CD4-positive, CD25-positive, alpha-beta regulatory T cell (primary cell): ENCODE results near the gene EPX. TPM values are rescaled to one million over a fixed set of nuclear protein-coding genes. Genes with fewer than 3 reads are reported as not detected.
A peak's percentile ranks its signal among the peaks of the same experiment; 100 is the strongest.

ENCODE experiments used
- ATAC-seq, 2 donors: fragments of 150-1000 bp; cut with Tn5 transposase; one replicate each; pipeline ENCODE4 v1.10.0; 2021; ENCODE audit warnings: low read depth in 2 of 2, moderate number of reproducible peaks in 2 of 2, moderate library complexity in 1 of 2
- DNase-seq, 3 donors: peaks; one replicate each; pipeline versions ENCODE4 v3.0.0 to v3.0.0-alpha.2; 2012 to 2022; ENCODE audit warnings: mixed read lengths in 1 of 3
- H3K27ac ChIP-seq: one replicate; pipeline ENCODE4 v1.7.0; 2013; ENCODE audit warnings: mild to moderate bottlenecking, low read length; ENCODE audit not compliant: insufficient read depth, poor library complexity, severe bottlenecking
- H3K27me3 ChIP-seq: one replicate; pipeline ENCODE4 v1.7.0; 2013; ENCODE audit warnings: low read length; ENCODE audit not compliant: control insufficient read depth, insufficient read depth
- H3K36me3 ChIP-seq: one replicate; pipeline ENCODE4 v1.7.0; 2013; ENCODE audit warnings: mild to moderate bottlenecking, low read length, moderate library complexity; ENCODE audit not compliant: control insufficient read depth, insufficient read depth
- H3K4me1 ChIP-seq: 2 replicates; pipeline ENCODE4 v1.7.0; 2013; ENCODE audit warnings: mild to moderate bottlenecking, low read length; ENCODE audit not compliant: insufficient read depth, control insufficient read depth, poor library complexity, severe bottlenecking
- H3K4me3 ChIP-seq: one replicate; pipeline ENCODE4 v1.7.0; 2013; ENCODE audit warnings: low read depth, mild to moderate bottlenecking, low read length, moderate library complexity
- H3K9me3 ChIP-seq, 2 experiments: 1 replicate in 1 of 2; 2 replicates in 1 of 2; pipeline ENCODE4 v1.7.0; 2013; ENCODE audit warnings: low read length in 2 of 2, mild to moderate bottlenecking in 1 of 2, moderate library complexity in 1 of 2; ENCODE audit not compliant: control insufficient read depth in 2 of 2
- H3K27ac Mint-ChIP-seq, 3 donors: one replicate each; pipeline ENCODE4 v1.8.0; 2020 to 2022; ENCODE audit warnings: mild to moderate bottlenecking in 3 of 3, mixed read lengths in 3 of 3, moderate library complexity in 2 of 3
- H3K27me3 Mint-ChIP-seq: one replicate; pipeline ENCODE4 v1.8.0; 2022; ENCODE audit warnings: mild to moderate bottlenecking, mixed read lengths
- H3K36me3 Mint-ChIP-seq: one replicate; pipeline ENCODE4 v1.8.0; 2020; ENCODE audit warnings: mixed read lengths
- H3K4me1 Mint-ChIP-seq, 4 donors: one replicate each; pipeline ENCODE4 v1.8.0; 2020 to 2022; ENCODE audit warnings: mixed read lengths in 4 of 4, mild to moderate bottlenecking in 1 of 4
- H3K4me3 Mint-ChIP-seq, 4 donors: one replicate each; pipeline ENCODE4 v1.8.0; 2020 to 2022; ENCODE audit warnings: mild to moderate bottlenecking in 4 of 4, mixed read lengths in 4 of 4, moderate library complexity in 3 of 4
- H3K9me3 Mint-ChIP-seq, 7 donors: one replicate each; pipeline ENCODE4 v1.8.0; 2020 to 2022; ENCODE audit warnings: mixed read lengths in 7 of 7, mild to moderate bottlenecking in 3 of 7, moderate library complexity in 2 of 7
- polyA plus RNA-seq, 4 donors: library from polyadenylated mRNA; unstranded; fragments of 300-500 nt; fragmentation: Illumina TruSeq; gene quantifications; one replicate each; pipeline ENCODE4 v1.2.3, GENCODE V29; 2021
- total RNA-seq: library from RNA; stranded (reverse); gene quantifications from one replicate; pipeline ENCODE4 v1.2.3, GENCODE V29; 2022

Gene EPX
- total and polyA plus RNA-seq, 5 donors from 2014 or later, result not detected

- Mint-ChIP-seq H3K27me3 (peaks cover 36% of the 10 kb centered on the region), H3K36me3 (no peaks in the 10 kb centered on the region), H3K9me3 (no peaks in the 10 kb centered on the region), H3K4me1 (no peaks in the 10 kb centered on the region), H3K4me3 (no peak overlapping the region), H3K27ac (no peak overlapping the region)
- H3K36me3 ChIP-seq, result no peaks in the 10 kb centered on the region
- H3K27ac ChIP-seq, result no peak overlapping the region
- no peaks in the 10 kb centered on the region for H3K9me3 ChIP-seq
- peaks cover 9% of the 10 kb centered on the region for H3K27me3 ChIP-seq
- no peaks in the 10 kb centered on the region for H3K4me1 ChIP-seq
- no peak overlapping the region for H3K4me3 ChIP-seq
- no peak for ATAC-seq
- DNase-seq, result no peak
These were observed 37.4 kb downstream of the EPX start for GRCh38 chr17:58229881-58230280.

- Histone ChIP-seq H3K4me1 (no peaks in the 10 kb centered on the region), H3K27me3 (peaks cover 11% of the 10 kb centered on the region), H3K27ac (no peak overlapping the region), H3K9me3 (no peaks in the 10 kb centered on the region), H3K4me3 (no peak overlapping the region), H3K36me3 (no peaks in the 10 kb centered on the region)
- no peaks in the 10 kb centered on the region for H3K4me1 Mint-ChIP-seq
- H3K27me3 Mint-ChIP-seq, result peaks cover 46% of the 10 kb centered on the region
- no peak overlapping the region for H3K4me3 Mint-ChIP-seq
- H3K9me3 Mint-ChIP-seq, result no peaks in the 10 kb centered on the region
- H3K27ac Mint-ChIP-seq, result no peak overlapping the region
- DNase-seq (no peak), ATAC-seq (no peak)
- H3K36me3 Mint-ChIP-seq, result no peaks in the 10 kb centered on the region
These were observed 39.1 kb downstream of the EPX start for GRCh38 chr17:58231641-58232040.

GRCh38 chr17:58232707-58233156, 40.2 kb downstream of the EPX start:
- DNase-seq (no peak), ATAC-seq (peak; percentile 46 to 59)
- H3K27me3 Mint-ChIP-seq, result peaks cover 42% of the 10 kb centered on the region
- no peak overlapping the region for H3K4me3 Mint-ChIP-seq
- H3K4me1 Mint-ChIP-seq, result no peaks in the 10 kb centered on the region
- no peaks in the 10 kb centered on the region for H3K9me3 Mint-ChIP-seq
- Histone ChIP-seq H3K4me1 (no peaks in the 10 kb centered on the region), H3K27ac (no peak overlapping the region), H3K27me3 (peaks cover 14% of the 10 kb centered on the region), H3K9me3 (no peaks in the 10 kb centered on the region), H3K36me3 (no peaks in the 10 kb centered on the region), H3K4me3 (no peak overlapping the region)
- H3K27ac Mint-ChIP-seq, result no peak overlapping the region
- no peaks in the 10 kb centered on the region for H3K36me3 Mint-ChIP-seq

- no peaks in the 10 kb centered on the region for H3K4me1 Mint-ChIP-seq
- H3K9me3 Mint-ChIP-seq, result no peaks in the 10 kb centered on the region
- no peaks in the 10 kb centered on the region for H3K9me3 ChIP-seq
- ATAC-seq, result peak in 1 of 2 donors; percentile 25
- DNase-seq, result no peak
- peaks cover 18% of the 10 kb centered on the region for H3K27me3 ChIP-seq
- peaks cover 44% of the 10 kb centered on the region for H3K27me3 Mint-ChIP-seq
- H3K36me3 Mint-ChIP-seq, result no peaks in the 10 kb centered on the region
- no peak overlapping the region for H3K27ac Mint-ChIP-seq
- no peaks in the 10 kb centered on the region for H3K4me1 ChIP-seq
- no peak overlapping the region for H3K4me3 ChIP-seq
- H3K4me3 Mint-ChIP-seq, result no peak overlapping the region
- H3K36me3 ChIP-seq, result no peaks in the 10 kb centered on the region
- H3K27ac ChIP-seq, result no peak overlapping the region
These were observed 41.0 kb downstream of the EPX start for GRCh38 chr17:58233543-58233942.

GRCh38 chr17:58234512-58234911, 42.0 kb downstream of the EPX start:
- Mint-ChIP-seq H3K9me3 (no peaks in the 10 kb centered on the region), H3K4me3 (no peak overlapping the region), H3K27ac (no peak overlapping the region), H3K4me1 (no peaks in the 10 kb centered on the region), H3K27me3 (peaks cover 43% of the 10 kb centered on the region), H3K36me3 (no peaks in the 10 kb centered on the region)
- H3K27me3 ChIP-seq, result peaks cover 23% of the 10 kb centered on the region
- no peak overlapping the region for H3K27ac ChIP-seq
- H3K36me3 ChIP-seq, result no peaks in the 10 kb centered on the region
- no peak overlapping the region for H3K4me3 ChIP-seq
- H3K4me1 ChIP-seq, result no peaks in the 10 kb centered on the region
- no peaks in the 10 kb centered on the region for H3K9me3 ChIP-seq
- ATAC-seq (no peak), DNase-seq (no peak)

- Histone ChIP-seq H3K9me3 (no peaks in the 10 kb centered on the region), H3K4me1 (no peaks in the 10 kb centered on the region), H3K36me3 (no peaks in the 10 kb centered on the region), H3K27me3 (peaks cover 23% of the 10 kb centered on the region), H3K27ac (no peak overlapping the region), H3K4me3 (no peak overlapping the region)
- Mint-ChIP-seq H3K4me3 (no peak overlapping the region), H3K4me1 (no peaks in the 10 kb centered on the region), H3K9me3 (no peaks in the 10 kb centered on the region), H3K27me3 (peaks cover 56% of the 10 kb centered on the region), H3K27ac (no peak overlapping the region), H3K36me3 (no peaks in the 10 kb centered on the region)
- DNase-seq (no peak), ATAC-seq (no peak)
These were observed 43.3 kb downstream of the EPX start for GRCh38 chr17:58235821-58236220.

GRCh38 chr17:58236394-58236793, 43.9 kb downstream of the EPX start:
- ATAC-seq, result no peak
- no peak overlapping the region for H3K4me3 ChIP-seq
- DNase-seq, result no peak
- Mint-ChIP-seq H3K36me3 (no peaks in the 10 kb centered on the region), H3K27me3 (peaks cover 62% of the 10 kb centered on the region), H3K27ac (no peak overlapping the region), H3K9me3 (no peaks in the 10 kb centered on the region), H3K4me3 (no peak overlapping the region), H3K4me1 (no peaks in the 10 kb centered on the region)
- H3K9me3 ChIP-seq, result no peaks in the 10 kb centered on the region
- peaks cover 23% of the 10 kb centered on the region for H3K27me3 ChIP-seq
- no peaks in the 10 kb centered on the region for H3K4me1 ChIP-seq
- no peak overlapping the region for H3K27ac ChIP-seq
- H3K36me3 ChIP-seq, result no peaks in the 10 kb centered on the region

- H3K27ac Mint-ChIP-seq, result no peak within 1 kb of the TSS
- Histone ChIP-seq H3K36me3 (no peaks in the 10 kb centered on the region), H3K27ac (no peak within 1 kb of the TSS), H3K9me3 (no peaks in the 10 kb centered on the region), H3K4me1 (no peaks in the 10 kb centered on the region), H3K4me3 (no peak within 1 kb of the TSS), H3K27me3 (peaks cover 23% of the 10 kb centered on the region)
- no peak within 1 kb of the TSS for H3K4me3 Mint-ChIP-seq
- peaks cover 67% of the 10 kb centered on the region for H3K27me3 Mint-ChIP-seq
- H3K9me3 Mint-ChIP-seq, result no peaks in the 10 kb centered on the region
- DNase-seq (no peak), ATAC-seq (no peak)
- no peaks in the 10 kb centered on the region for H3K4me1 Mint-ChIP-seq
- no peaks in the 10 kb centered on the region for H3K36me3 Mint-ChIP-seq
These were observed 45.7 kb downstream of the EPX start, which contains the start of gene LPO for GRCh38 chr17:58238147-58238634. Gene LPO, plus strand, starts transcription at chr17:58238584. Its CDS starts 4,396 bp downstream, at chr17:58242980.
